Measurements from ENCODE around the gene DNAJA3. TPM values are rescaled to one million over a fixed set of nuclear protein-coding genes. Genes with fewer than 3 reads are reported as not detected.

The DNAJA3 gene
- total RNA-seq, 1 experiment from 2014 or later = 101 TPM

- Histone ChIP-seq H3K27ac (ENCODE audit: low read depth, low read length, poor library complexity, severe bottlenecking) (peak overlapping the region; percentile 24), H3K4me1 (ENCODE audit: insufficient read depth, low read length, poor library complexity, severe bottlenecking) (peaks cover 43% of the 10 kb centered on the region), H3K4me3 (ENCODE audit: low read depth, low read length, poor library complexity, severe bottlenecking) (no peak overlapping the region), H3K9me3 (ENCODE audit: low read depth, low read length, poor library complexity, severe bottlenecking) (no peaks in the 10 kb centered on the region), H3K36me3 (ENCODE audit: insufficient read depth, low read length, poor library complexity, severe bottlenecking) (no peaks in the 10 kb centered on the region), H3K27me3 (replicated peaks; ENCODE audit: insufficient read depth, low read depth, low read length, poor library complexity) (no peaks in the 10 kb centered on the region)
- ChIA-PET POLR2A (ENCODE audit: low non-redundant PET) (no interaction called here), CTCF (interaction anchor here (0.6 to 1.0 kb wide), 3 partner anchors 14 to 184 kb away, joined by 4 to 5 read pairs (median 4); no protein-coding TSS in a partner anchor)
- BruUV-seq (replicated peaks) = no TSS peak
- TF ChIP-seq CTCF (conservative IDR thresholded peaks at IDR 0.05; ENCODE audit: low read depth, low read length) (no peak), EZH2 (IDR thresholded peaks at IDR 0.05; ENCODE audit: borderline replicate concordance, low read depth, low read length, poor library complexity, severe bottlenecking) (no peak)
- intact Hi-C loops (cut with micrococcal nuclease; ENCODE audit: unreplicated experiment) = no loop called here
- no peak for DNase-seq (ENCODE audit: low spot score)
Measured at GRCh38 chr16:4389051-4389955, 36.4 kb upstream of the DNAJA3 start.

GRCh38 chr16:4390266-4391260 lies 35.1 kb upstream of the DNAJA3 start:
- no peak overlapping the region for H3K4me3 ChIP-seq (ENCODE audit: low read depth, low read length, poor library complexity, severe bottlenecking)
- peak overlapping the region; percentile 82 for H3K27ac ChIP-seq (ENCODE audit: low read depth, low read length, poor library complexity, severe bottlenecking)
- no peaks in the 10 kb centered on the region for H3K36me3 ChIP-seq (ENCODE audit: insufficient read depth, low read length, poor library complexity, severe bottlenecking)
- intact Hi-C loops (cut with micrococcal nuclease; ENCODE audit: unreplicated experiment) = no loop called here
- no peaks in the 10 kb centered on the region for H3K9me3 ChIP-seq (ENCODE audit: low read depth, low read length, poor library complexity, severe bottlenecking)
- TF ChIP-seq EZH2 (IDR thresholded peaks at IDR 0.05; ENCODE audit: borderline replicate concordance, low read depth, low read length, poor library complexity, severe bottlenecking) = no peak
- TF ChIP-seq CTCF (conservative IDR thresholded peaks at IDR 0.05; ENCODE audit: low read depth, low read length) = no peak; the same call in 1 of the 2 replicates
- CTCF ChIA-PET = no interaction called here
- no peaks in the 10 kb centered on the region for H3K27me3 ChIP-seq (replicated peaks; ENCODE audit: insufficient read depth, low read depth, low read length, poor library complexity)
- POLR2A ChIA-PET (ENCODE audit: low non-redundant PET) = no interaction called here
- DNase-seq (ENCODE audit: low spot score) = no peak
- no TSS peak for BruUV-seq (replicated peaks)
- H3K4me1 ChIP-seq (ENCODE audit: insufficient read depth, low read length, poor library complexity, severe bottlenecking) = peaks cover 43% of the 10 kb centered on the region

GRCh38 chr16:4391631-4392381 lies 33.9 kb upstream of the DNAJA3 start:
- BruUV-seq (replicated peaks) = no TSS peak
- ChIA-PET CTCF (interaction anchor here (1.4 to 3.1 kb wide), 2 partner anchors 11 to 33 kb away, joined by 5 to 17 read pairs; no protein-coding TSS in a partner anchor), POLR2A (ENCODE audit: low non-redundant PET) (interaction anchor here (0.6 kb wide), 1 partner anchor 15 kb away, joined by 3 read pairs; no protein-coding TSS in a partner anchor)
- Histone ChIP-seq H3K27ac (ENCODE audit: low read depth, low read length, poor library complexity, severe bottlenecking) (peak overlapping the region; percentile 82), H3K9me3 (ENCODE audit: low read depth, low read length, poor library complexity, severe bottlenecking) (no peaks in the 10 kb centered on the region), H3K4me3 (ENCODE audit: low read depth, low read length, poor library complexity, severe bottlenecking) (no peak overlapping the region), H3K4me1 (ENCODE audit: insufficient read depth, low read length, poor library complexity, severe bottlenecking) (peaks cover 33% of the 10 kb centered on the region), H3K36me3 (ENCODE audit: insufficient read depth, low read length, poor library complexity, severe bottlenecking) (no peaks in the 10 kb centered on the region), H3K27me3 (replicated peaks; ENCODE audit: insufficient read depth, low read depth, low read length, poor library complexity) (no peaks in the 10 kb centered on the region)
- intact Hi-C loops (cut with micrococcal nuclease; ENCODE audit: unreplicated experiment) = no loop called here
- TF ChIP-seq CTCF (conservative IDR thresholded peaks at IDR 0.05; ENCODE audit: low read depth, low read length) (no peak), EZH2 (IDR thresholded peaks at IDR 0.05; ENCODE audit: borderline replicate concordance, low read depth, low read length, poor library complexity, severe bottlenecking) (no peak)
- peak; percentile 76 for DNase-seq (ENCODE audit: low spot score)
